H9 (cell line): Measurements from ENCODE around the gene CYP24A1. TPM values are rescaled to one million over a fixed set of nuclear protein-coding genes. Genes with fewer than 3 reads are reported as not detected.

Experiments used
- DNase-seq: peaks from one replicate; pipeline ENCODE4 v3.0.0-alpha.2; 2017
- H2AFZ ChIP-seq: one replicate; pipeline ENCODE4 v1.6.1; 2013; ENCODE audit warnings: mild to moderate bottlenecking, low read length, control low read depth, moderate library complexity
- H2AK5ac ChIP-seq: 2 replicates; pipeline ENCODE4 v1.6.1; 2013; ENCODE audit warnings: low read length, control low read depth, mixed read lengths; ENCODE audit not compliant: insufficient read length
- H2BK120ac ChIP-seq: one replicate; pipeline ENCODE4 v1.6.1; 2013; ENCODE audit warnings: low read depth, mild to moderate bottlenecking, low read length, control low read depth, inconsistent platforms; ENCODE audit not compliant: poor library complexity, severe bottlenecking
- H2BK12ac ChIP-seq: 2 replicates; pipeline ENCODE4 v1.6.1; 2013; ENCODE audit warnings: low read length, control low read depth, mixed read lengths, low read depth; ENCODE audit not compliant: insufficient read length
- H2BK15ac ChIP-seq: 2 replicates; pipeline ENCODE4 v1.6.1; 2013; ENCODE audit warnings: low read depth, low read length, control low read depth
- H2BK20ac ChIP-seq: one replicate; pipeline ENCODE4 v1.6.1; 2013; ENCODE audit warnings: low read depth, mild to moderate bottlenecking, low read length, control low read depth, inconsistent platforms; ENCODE audit not compliant: poor library complexity, severe bottlenecking
- H2BK5ac ChIP-seq: 2 replicates; pipeline ENCODE4 v1.6.1; 2013; ENCODE audit warnings: low read length, control low read depth, mixed read lengths; ENCODE audit not compliant: insufficient read length
- H3K14ac ChIP-seq: 2 replicates; pipeline ENCODE4 v1.6.1; 2013; ENCODE audit warnings: low read length, control low read depth; ENCODE audit not compliant: insufficient read depth
- H3K18ac ChIP-seq: 2 replicates; pipeline ENCODE4 v1.6.1; 2013; ENCODE audit warnings: low read depth, mild to moderate bottlenecking, mixed read lengths, low read length, control low read depth; ENCODE audit not compliant: insufficient read length
- H3K23ac ChIP-seq: 2 replicates; pipeline ENCODE4 v1.6.1; 2013; ENCODE audit warnings: low read length, control low read depth, mixed read lengths, low read depth; ENCODE audit not compliant: insufficient read length
- H3K23me2 ChIP-seq: 2 replicates; pipeline ENCODE4 v1.6.1; 2013; ENCODE audit warnings: low read depth, mild to moderate bottlenecking, mixed read lengths, low read length, control low read depth; ENCODE audit not compliant: insufficient read length, poor library complexity, severe bottlenecking
- H3K27ac ChIP-seq: 2 replicates; pipeline ENCODE4 v1.5.1; 2013; ENCODE audit warnings: low read length, control low read depth, mixed read lengths, low read depth; ENCODE audit not compliant: insufficient read length
- H3K27me3 ChIP-seq: 2 replicates; pipeline ENCODE4 v1.6.1; 2013; ENCODE audit warnings: low read length, control low read depth, inconsistent platforms; ENCODE audit not compliant: insufficient read depth
- H3K4ac ChIP-seq: 2 replicates; pipeline ENCODE4 v1.6.1; 2013; ENCODE audit warnings: low read depth, mild to moderate bottlenecking, control low read depth, inconsistent platforms, low read length, moderate library complexity
- H3K4me1 ChIP-seq: 2 replicates; pipeline ENCODE4 v1.6.1; 2013; ENCODE audit warnings: low read length, control low read depth, inconsistent platforms; ENCODE audit not compliant: insufficient read depth
- H3K4me2 ChIP-seq: 2 replicates; pipeline ENCODE4 v1.6.1; 2013; ENCODE audit warnings: low read length, control low read depth, mixed read lengths; ENCODE audit not compliant: insufficient read length, insufficient read depth
- H3K56ac ChIP-seq: 2 replicates; pipeline ENCODE4 v1.6.1; 2013; ENCODE audit warnings: low read depth, mild to moderate bottlenecking, mixed read lengths, low read length, control low read depth; ENCODE audit not compliant: insufficient read length
- H3K79me1 ChIP-seq: 2 replicates; pipeline ENCODE4 v1.6.1; 2013; ENCODE audit warnings: low read depth, mild to moderate bottlenecking, moderate library complexity, low read length, control low read depth, inconsistent platforms; ENCODE audit not compliant: insufficient read depth, poor library complexity, severe bottlenecking
- H3K79me2 ChIP-seq: 2 replicates; pipeline ENCODE4 v1.6.1; 2013; ENCODE audit warnings: low read length, control low read depth, inconsistent platforms; ENCODE audit not compliant: insufficient read depth
- H3K9ac ChIP-seq: 2 replicates; pipeline ENCODE4 v1.6.1; 2013; ENCODE audit warnings: low read length, control low read depth, mixed read lengths; ENCODE audit not compliant: insufficient read length; ENCODE audit errors: extremely low read depth
- H3K9me3 ChIP-seq: one replicate; pipeline ENCODE4 v1.6.1; 2013; ENCODE audit warnings: low read depth, low read length, inconsistent platforms; ENCODE audit not compliant: control insufficient read depth
- H3T11ph ChIP-seq: one replicate; pipeline ENCODE4 v1.6.1; 2013; ENCODE audit warnings: mild to moderate bottlenecking, low read length, control low read depth, inconsistent platforms
- H4K20me1 ChIP-seq: one replicate; pipeline ENCODE4 v1.6.1; 2013; ENCODE audit not compliant: control insufficient read depth, insufficient read length, insufficient read depth
- H4K5ac ChIP-seq: 2 replicates; pipeline ENCODE4 v1.6.1; 2013; ENCODE audit warnings: low read depth, mild to moderate bottlenecking, mixed read lengths, low read length, control low read depth; ENCODE audit not compliant: insufficient read length
- H4K8ac ChIP-seq: replicated peaks from 2 replicates; pipeline ENCODE4 v1.6.1; 2013; ENCODE audit warnings: low read length, control low read depth, mixed read lengths, low read depth; ENCODE audit not compliant: insufficient read length
- H4K91ac ChIP-seq: 2 replicates; pipeline ENCODE4 v1.6.1; 2013; ENCODE audit warnings: low read depth, mild to moderate bottlenecking, moderate library complexity, mixed read lengths, low read length, control low read depth; ENCODE audit not compliant: insufficient read length
- H3K27ac Mint-ChIP-seq, 3 experiments: 2 replicates in 2 of 3; 3 replicates in 1 of 3; pipeline ENCODE4 v1.8.0; 2020 to 2021; ENCODE audit warnings: mixed read lengths in 3 of 3, mild to moderate bottlenecking in 1 of 3, moderate library complexity in 1 of 3
- H3K27me3 Mint-ChIP-seq: 2 replicates; pipeline ENCODE4 v1.8.0; 2021; ENCODE audit warnings: low read depth, mild to moderate bottlenecking, moderate library complexity, mixed read lengths
- H3K36me3 Mint-ChIP-seq, 3 experiments: 2 replicates in 2 of 3; 3 replicates in 1 of 3; pipeline ENCODE4 v1.8.0; 2020 to 2021; ENCODE audit warnings: low read depth in 3 of 3, mixed read lengths in 3 of 3; ENCODE audit not compliant: insufficient read depth in 1 of 3
- H3K4me1 Mint-ChIP-seq, 2 experiments: 2 replicates each; pipeline ENCODE4 v1.8.0; 2020; ENCODE audit warnings: mixed read lengths in 2 of 2
- H3K4me3 Mint-ChIP-seq, 2 experiments: 2 replicates in 1 of 2; 3 replicates in 1 of 2; pipeline ENCODE4 v1.8.0; 2020 to 2021; ENCODE audit warnings: mild to moderate bottlenecking in 2 of 2, mixed read lengths in 2 of 2, moderate library complexity in 1 of 2
- H3K9me3 Mint-ChIP-seq, 2 experiments: 2 replicates in 1 of 2; 3 replicates in 1 of 2; pipeline ENCODE4 v1.8.0; 2020; ENCODE audit warnings: mild to moderate bottlenecking in 2 of 2, mixed read lengths in 2 of 2, moderate library complexity in 1 of 2
- CTCF ChIP-seq: fragments of 200-600 bp; sonication (generic); conservative IDR thresholded peaks from 3 replicates; pipeline ENCODE4 v1.8.0; 2021; ENCODE audit warnings: antibody characterized with exemption, mild to moderate bottlenecking
- WGBS: extraction: QIAGEN DNeasy Blood & Tissue Kit; methylation state at CpG from one replicate; pipeline ENCODE4 v1.1.7; 2013; ENCODE audit warnings: missing lambda C conversion rate, low lambda C conversion rate, mixed read lengths; ENCODE audit not compliant: insufficient read length; ENCODE audit errors: extremely low coverage; 5-methylcytosine and 5-hydroxymethylcytosine counted together
- total RNA-seq: library from RNA; stranded (reverse); gene quantifications from 2 replicates; pipeline ENCODE4 v1.2.1, GENCODE V29; 2021

CYP24A1 gene
- total RNA-seq, 1 experiment from 2014 or later: not detected

GRCh38 chr20:54140927-54141566, 32.7 kb downstream of the CYP24A1 start:
- Histone ChIP-seq H2BK12ac (no peak overlapping the region), H3K4ac (no peak overlapping the region), H4K8ac (no peak overlapping the region), H2BK20ac (no peak overlapping the region), H3K4me2 (no peak overlapping the region), H2AK5ac (no peak overlapping the region), H4K91ac (no peak overlapping the region), H2AFZ (no peak overlapping the region), H2BK15ac (no peak overlapping the region), H2BK120ac (no peak overlapping the region), H3K9ac (no peak overlapping the region), H3K23ac (no peak overlapping the region), H2BK5ac (no peak overlapping the region), H3K56ac (no peak overlapping the region), H3K27ac (no peak overlapping the region), H3K9me3 (no peaks in the 10 kb centered on the region), H3T11ph (no peak overlapping the region), H3K79me1 (no peaks in the 10 kb centered on the region), H4K20me1 (no peaks in the 10 kb centered on the region), H4K5ac (no peak overlapping the region), H3K27me3 (no peaks in the 10 kb centered on the region), H3K79me2 (no peaks in the 10 kb centered on the region), H3K18ac (no peak overlapping the region), H3K4me1 (no peaks in the 10 kb centered on the region), H3K14ac (no peak overlapping the region), H3K23me2 (no peaks in the 10 kb centered on the region)
- Mint-ChIP-seq H3K4me3 (no peak overlapping the region), H3K27ac (no peak overlapping the region), H3K4me1 (no peaks in the 10 kb centered on the region), H3K36me3 (no peaks in the 10 kb centered on the region; a peak in 2 of 7 replicates), H3K27me3 (no peaks in the 10 kb centered on the region), H3K9me3 (peaks cover 3 to 7% of the 10 kb centered on the region in 2 experiments; a peak in 3 of 5 replicates)
- no peak for DNase-seq
- no CpG with 5 or more reads among the region's 6 CpGs for WGBS
- TF ChIP-seq CTCF: no peak
